ENCODE measurements around the gene ZNF544.

Gene ZNF544

DNA sequence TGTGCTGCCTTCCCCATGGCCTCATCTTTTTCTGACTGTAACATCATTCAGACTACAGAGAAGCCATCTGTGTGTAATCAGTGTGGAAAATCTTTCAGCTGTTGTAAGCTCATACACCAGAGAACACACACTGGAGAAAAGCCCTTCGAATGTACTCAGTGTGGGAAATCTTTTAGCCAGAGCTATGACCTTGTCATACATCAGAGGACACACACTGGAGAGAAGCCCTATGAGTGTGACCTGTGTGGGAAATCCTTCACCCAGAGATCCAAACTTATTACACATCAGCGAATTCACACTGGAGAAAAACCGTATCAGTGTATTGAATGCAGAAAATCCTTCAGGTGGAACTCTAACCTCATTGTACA lies 32.9 kb downstream of the ZNF544 start:
- H3K9ac ChIP-seq (ENCODE audit: low read length), result no peak overlapping the region
- no peak overlapping the region for H4K5ac ChIP-seq (ENCODE audit: low read length)
- peak overlapping the region; percentile 40 for H3K4me3 ChIP-seq (ENCODE audit: low read length)
- no peaks in the 10 kb centered on the region for H3K79me2 ChIP-seq (ENCODE audit: control insufficient read depth, insufficient read depth, low read length)
- no peak overlapping the region for H2BK120ac ChIP-seq (ENCODE audit: low read depth, low read length)
- H3K27ac ChIP-seq (ENCODE audit: low read depth, low read length), result no peak overlapping the region
- no peak overlapping the region for H3K4me2 ChIP-seq (ENCODE audit: low read length)
- H2AK5ac ChIP-seq (ENCODE audit: low read length), result no peak overlapping the region
- peak; percentile 57 for DNase-seq
- no peak overlapping the region for H3K56ac ChIP-seq (ENCODE audit: low read length)
- H3K4me1 ChIP-seq (ENCODE audit: control insufficient read depth, low read depth, low read length), result no peaks in the 10 kb centered on the region
- no peak overlapping the region for H2BK5ac ChIP-seq (ENCODE audit: low read length)
- no peak overlapping the region for H3K4ac ChIP-seq (ENCODE audit: low read depth, low read length)
- no CpG with 5 or more reads among the region's 3 CpGs for WGBS (ENCODE audit: extremely low coverage, insufficient coverage, low lambda C conversion rate)
- H3K27me3 ChIP-seq (ENCODE audit: insufficient read depth, low read length, poor library complexity), result no peaks in the 10 kb centered on the region
- H3K18ac ChIP-seq (ENCODE audit: low read length), result no peak overlapping the region
- H4K8ac ChIP-seq (ENCODE audit: low read depth, low read length), result no peak overlapping the region
- H3K23ac ChIP-seq (ENCODE audit: low read length), result no peak overlapping the region
- H3K79me1 ChIP-seq (ENCODE audit: low read length), result no peaks in the 10 kb centered on the region
- peaks cover 39% of the 10 kb centered on the region for H3K36me3 ChIP-seq (ENCODE audit: control insufficient read depth, insufficient read depth, low read length)
- no peak overlapping the region for H2BK15ac ChIP-seq (replicated peaks; ENCODE audit: low read depth)

DNA sequence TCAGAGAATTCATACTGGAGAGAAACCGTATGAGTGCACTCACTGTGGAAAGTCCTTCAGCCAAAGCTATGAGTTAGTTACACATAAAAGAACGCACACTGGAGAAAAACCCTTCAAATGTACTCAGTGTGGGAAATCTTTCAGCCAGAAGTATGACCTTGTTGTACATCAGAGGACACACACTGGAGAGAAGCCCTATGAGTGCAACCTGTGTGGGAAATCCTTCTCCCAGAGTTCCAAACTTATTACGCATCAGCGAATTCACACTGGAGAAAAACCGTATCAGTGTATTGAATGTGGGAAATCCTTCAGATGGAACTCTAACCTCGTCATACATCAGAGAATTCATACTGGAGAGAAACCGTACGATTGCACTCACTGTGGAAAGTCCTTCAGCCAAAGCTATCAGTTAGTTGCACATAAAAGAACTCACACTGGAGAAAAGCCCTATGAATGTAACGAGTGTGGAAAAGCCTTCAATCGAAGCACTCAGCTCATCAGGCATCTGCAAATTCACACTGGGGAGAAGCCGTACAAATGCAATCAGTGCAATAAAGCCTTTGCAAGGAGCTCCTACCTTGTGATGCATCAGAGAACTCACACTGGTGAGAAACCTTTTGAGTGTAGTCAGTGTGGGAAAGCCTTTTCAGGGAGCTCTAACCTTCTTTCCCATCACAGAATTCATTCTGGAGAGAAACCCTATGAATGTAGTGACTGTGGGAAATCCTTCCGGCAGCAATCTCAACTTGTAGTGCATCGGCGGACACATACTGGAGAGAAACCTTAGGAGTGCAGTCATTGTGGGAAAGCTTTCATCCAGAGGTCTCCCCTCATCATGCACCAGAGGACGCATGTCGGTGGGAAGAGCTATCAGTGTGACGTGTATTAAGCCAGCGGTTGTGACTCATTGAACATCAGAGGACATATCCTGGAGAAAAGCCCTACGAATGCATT lies 33.5 kb downstream of the ZNF544 start:
- Histone ChIP-seq H3K27ac (ENCODE audit: low read depth, low read length) (no peak overlapping the region), H3K4ac (ENCODE audit: low read depth, low read length) (no peak overlapping the region), H3K9ac (ENCODE audit: low read length) (no peak overlapping the region), H3K18ac (ENCODE audit: low read length) (no peak overlapping the region), H2BK15ac (replicated peaks; ENCODE audit: low read depth) (no peak overlapping the region), H2BK120ac (ENCODE audit: low read depth, low read length) (no peak overlapping the region), H3K56ac (ENCODE audit: low read length) (no peak overlapping the region), H3K4me1 (ENCODE audit: control insufficient read depth, low read depth, low read length) (no peaks in the 10 kb centered on the region), H3K4me3 (ENCODE audit: low read length) (peak overlapping the region; percentile 67), H3K79me1 (ENCODE audit: low read length) (no peaks in the 10 kb centered on the region), H3K79me2 (ENCODE audit: control insufficient read depth, insufficient read depth, low read length) (no peaks in the 10 kb centered on the region), H2AK5ac (ENCODE audit: low read length) (no peak overlapping the region), H3K23ac (ENCODE audit: low read length) (no peak overlapping the region), H4K5ac (ENCODE audit: low read length) (no peak overlapping the region), H3K4me2 (ENCODE audit: low read length) (no peak overlapping the region), H2BK5ac (ENCODE audit: low read length) (no peak overlapping the region), H4K8ac (ENCODE audit: low read depth, low read length) (no peak overlapping the region), H3K36me3 (ENCODE audit: control insufficient read depth, insufficient read depth, low read length) (peaks cover 37% of the 10 kb centered on the region), H3K27me3 (ENCODE audit: insufficient read depth, low read length, poor library complexity) (no peaks in the 10 kb centered on the region)
- no CpG with 5 or more reads among the region's 19 CpGs for WGBS (ENCODE audit: extremely low coverage, insufficient coverage, low lambda C conversion rate)
- DNase-seq, result peak; percentile 65

DNA sequence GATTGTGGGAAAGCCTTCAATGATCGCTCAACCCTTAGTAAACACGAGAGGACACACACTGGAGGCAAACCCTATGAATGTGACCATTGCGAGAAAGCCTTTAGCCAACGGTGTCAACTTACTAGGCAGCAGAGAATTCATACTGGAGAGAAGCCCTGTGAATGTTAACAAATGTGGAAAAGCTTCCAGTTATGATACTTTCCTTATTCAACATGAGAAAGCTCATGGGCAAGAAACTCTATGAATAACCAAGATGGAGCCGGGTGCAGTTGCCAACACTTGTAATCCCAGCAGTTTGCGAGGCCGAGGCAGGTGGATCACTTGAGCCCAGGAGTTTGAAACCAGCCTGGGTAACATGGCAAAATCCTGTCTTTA lies 34.2 kb downstream of the ZNF544 start:
- Histone ChIP-seq H3K9ac (ENCODE audit: low read length) (no peak overlapping the region), H3K79me1 (ENCODE audit: low read length) (no peaks in the 10 kb centered on the region), H3K23ac (ENCODE audit: low read length) (no peak overlapping the region), H4K5ac (ENCODE audit: low read length) (no peak overlapping the region), H3K36me3 (ENCODE audit: control insufficient read depth, insufficient read depth, low read length) (peaks cover 33% of the 10 kb centered on the region), H2BK120ac (ENCODE audit: low read depth, low read length) (no peak overlapping the region), H3K27ac (ENCODE audit: low read depth, low read length) (no peak overlapping the region), H2BK5ac (ENCODE audit: low read length) (no peak overlapping the region), H3K4me2 (ENCODE audit: low read length) (no peak overlapping the region), H4K8ac (ENCODE audit: low read depth, low read length) (no peak overlapping the region), H3K4ac (ENCODE audit: low read depth, low read length) (no peak overlapping the region), H2BK15ac (replicated peaks; ENCODE audit: low read depth) (no peak overlapping the region), H3K27me3 (ENCODE audit: insufficient read depth, low read length, poor library complexity) (no peaks in the 10 kb centered on the region), H2AK5ac (ENCODE audit: low read length) (no peak overlapping the region), H3K79me2 (ENCODE audit: control insufficient read depth, insufficient read depth, low read length) (no peaks in the 10 kb centered on the region), H3K56ac (ENCODE audit: low read length) (no peak overlapping the region), H3K4me3 (ENCODE audit: low read length) (peak overlapping the region; percentile 67), H3K18ac (ENCODE audit: low read length) (no peak overlapping the region), H3K4me1 (ENCODE audit: control insufficient read depth, low read depth, low read length) (no peaks in the 10 kb centered on the region)
- no peak for DNase-seq
- no CpG with 5 or more reads among the region's 7 CpGs for WGBS (ENCODE audit: extremely low coverage, insufficient coverage, low lambda C conversion rate)

DNA sequence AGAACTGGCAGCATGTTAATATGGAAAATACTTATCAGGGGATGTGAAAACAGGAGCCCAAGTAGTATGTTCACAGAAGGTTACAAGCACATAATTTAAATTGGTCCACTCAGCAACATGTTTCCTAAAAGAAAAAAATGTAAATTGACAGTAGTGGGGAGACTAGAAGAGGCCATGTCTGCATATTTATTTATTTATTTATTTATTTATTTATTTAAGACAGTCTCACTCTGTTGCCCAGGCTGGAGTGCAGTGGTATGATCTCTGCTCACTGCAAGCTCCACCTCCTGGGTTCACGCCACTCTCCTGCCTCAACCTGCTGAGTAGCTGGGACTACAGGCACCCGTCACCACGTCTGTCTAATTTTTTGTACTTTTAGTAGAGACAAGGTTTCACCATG lies 36.4 kb downstream of the ZNF544 start:
- Histone ChIP-seq H2AK5ac (ENCODE audit: low read length) (no peak overlapping the region), H4K5ac (ENCODE audit: low read length) (no peak overlapping the region), H3K79me2 (ENCODE audit: control insufficient read depth, insufficient read depth, low read length) (no peaks in the 10 kb centered on the region), H2BK5ac (ENCODE audit: low read length) (no peak overlapping the region), H2BK120ac (ENCODE audit: low read depth, low read length) (no peak overlapping the region), H3K23ac (ENCODE audit: low read length) (no peak overlapping the region), H3K4me3 (ENCODE audit: low read length) (peak overlapping the region; percentile 3), H3K4ac (ENCODE audit: low read depth, low read length) (no peak overlapping the region), H3K27me3 (ENCODE audit: insufficient read depth, low read length, poor library complexity) (no peaks in the 10 kb centered on the region), H4K8ac (ENCODE audit: low read depth, low read length) (no peak overlapping the region), H3K18ac (ENCODE audit: low read length) (no peak overlapping the region), H3K4me1 (ENCODE audit: control insufficient read depth, low read depth, low read length) (no peaks in the 10 kb centered on the region), H3K4me2 (ENCODE audit: low read length) (no peak overlapping the region), H3K36me3 (ENCODE audit: control insufficient read depth, insufficient read depth, low read length) (peaks cover 20% of the 10 kb centered on the region), H3K9ac (ENCODE audit: low read length) (no peak overlapping the region), H3K56ac (ENCODE audit: low read length) (no peak overlapping the region), H2BK15ac (replicated peaks; ENCODE audit: low read depth) (no peak overlapping the region), H3K79me1 (ENCODE audit: low read length) (no peaks in the 10 kb centered on the region), H3K27ac (ENCODE audit: low read depth, low read length) (no peak overlapping the region)
- WGBS (ENCODE audit: extremely low coverage, insufficient coverage, low lambda C conversion rate), result no CpG with 5 or more reads among the region's 3 CpGs
- DNase-seq, result no peak

DNA sequence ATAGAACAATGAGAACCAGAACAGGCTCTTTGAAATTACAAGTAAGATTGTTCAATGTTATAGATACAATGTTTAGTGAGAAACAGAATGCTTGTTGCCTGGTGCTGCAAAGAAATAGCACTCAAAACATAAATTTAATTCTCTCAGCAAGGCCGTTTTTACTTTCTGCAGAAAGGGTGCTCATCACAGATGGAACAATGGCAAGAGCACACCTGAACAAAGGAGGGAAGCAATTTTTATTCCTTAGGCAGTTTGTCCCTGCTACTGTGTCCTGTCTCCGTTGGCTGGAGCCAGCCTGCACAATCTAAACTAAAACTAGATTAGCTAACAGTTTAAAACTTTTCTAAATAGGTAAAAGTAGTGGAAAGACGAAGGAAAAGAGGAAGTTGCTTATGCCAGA lies 39.6 kb downstream of the ZNF544 start:
- Histone ChIP-seq H4K5ac (ENCODE audit: low read length) (no peak overlapping the region), H3K18ac (ENCODE audit: low read length) (no peak overlapping the region), H3K23ac (ENCODE audit: low read length) (no peak overlapping the region), H3K79me1 (ENCODE audit: low read length) (no peaks in the 10 kb centered on the region), H3K9ac (ENCODE audit: low read length) (no peak overlapping the region), H2AK5ac (ENCODE audit: low read length) (no peak overlapping the region), H3K27me3 (ENCODE audit: insufficient read depth, low read length, poor library complexity) (no peaks in the 10 kb centered on the region), H2BK15ac (replicated peaks; ENCODE audit: low read depth) (no peak overlapping the region), H4K8ac (ENCODE audit: low read depth, low read length) (no peak overlapping the region), H3K56ac (ENCODE audit: low read length) (no peak overlapping the region), H3K4ac (ENCODE audit: low read depth, low read length) (no peak overlapping the region), H2BK120ac (ENCODE audit: low read depth, low read length) (no peak overlapping the region), H3K27ac (ENCODE audit: low read depth, low read length) (no peak overlapping the region), H3K4me3 (ENCODE audit: low read length) (no peak overlapping the region), H3K4me1 (ENCODE audit: control insufficient read depth, low read depth, low read length) (no peaks in the 10 kb centered on the region), H3K36me3 (ENCODE audit: control insufficient read depth, insufficient read depth, low read length) (peaks cover under 1% of the 10 kb centered on the region), H2BK5ac (ENCODE audit: low read length) (no peak overlapping the region), H3K4me2 (ENCODE audit: low read length) (no peak overlapping the region), H3K79me2 (ENCODE audit: control insufficient read depth, insufficient read depth, low read length) (no peaks in the 10 kb centered on the region)
- DNase-seq, result no peak
- WGBS (ENCODE audit: extremely low coverage, insufficient coverage, low lambda C conversion rate), result no CpG with 5 or more reads among the region's 3 CpGs

DNA sequence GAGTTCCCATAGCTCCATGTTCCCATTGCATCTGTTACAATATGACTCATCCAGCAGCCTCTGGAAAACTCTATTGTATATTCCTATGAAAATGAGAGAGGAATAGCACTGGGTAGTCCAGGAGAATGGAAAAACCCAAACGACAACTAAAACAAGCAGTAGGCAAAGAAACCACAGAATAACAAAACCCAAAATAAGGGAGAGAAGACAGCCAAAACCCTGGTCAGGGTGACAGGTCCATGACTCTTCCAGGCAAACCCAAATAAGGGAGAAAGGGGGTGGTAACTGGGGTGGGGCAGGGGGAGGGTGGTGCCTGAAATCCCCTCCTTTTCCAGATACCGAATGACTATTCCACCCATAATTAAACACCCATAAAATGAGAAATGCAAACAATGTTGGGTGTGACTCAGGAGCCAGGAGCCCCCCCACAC lies 46.1 kb downstream of the ZNF544 start:
- Histone ChIP-seq H4K5ac (ENCODE audit: low read length) (no peak overlapping the region), H3K79me1 (ENCODE audit: low read length) (no peaks in the 10 kb centered on the region), H3K23ac (ENCODE audit: low read length) (no peak overlapping the region), H2BK5ac (ENCODE audit: low read length) (no peak overlapping the region), H3K27ac (ENCODE audit: low read depth, low read length) (no peak overlapping the region), H3K4me3 (ENCODE audit: low read length) (no peak overlapping the region), H3K4me1 (ENCODE audit: control insufficient read depth, low read depth, low read length) (no peaks in the 10 kb centered on the region), H2BK120ac (ENCODE audit: low read depth, low read length) (no peak overlapping the region), H3K36me3 (ENCODE audit: control insufficient read depth, insufficient read depth, low read length) (no peaks in the 10 kb centered on the region), H3K56ac (ENCODE audit: low read length) (no peak overlapping the region), H2BK15ac (replicated peaks; ENCODE audit: low read depth) (no peak overlapping the region), H3K9ac (ENCODE audit: low read length) (no peak overlapping the region), H4K8ac (ENCODE audit: low read depth, low read length) (no peak overlapping the region), H3K27me3 (ENCODE audit: insufficient read depth, low read length, poor library complexity) (no peaks in the 10 kb centered on the region), H2AK5ac (ENCODE audit: low read length) (no peak overlapping the region), H3K4me2 (ENCODE audit: low read length) (no peak overlapping the region), H3K18ac (ENCODE audit: low read length) (no peak overlapping the region), H3K4ac (ENCODE audit: low read depth, low read length) (no peak overlapping the region), H3K79me2 (ENCODE audit: control insufficient read depth, insufficient read depth, low read length) (peaks cover 6% of the 10 kb centered on the region)
- no peak for DNase-seq
- no CpG with 5 or more reads among the region's 2 CpGs for WGBS (ENCODE audit: extremely low coverage, insufficient coverage, low lambda C conversion rate)

Data from mesendoderm (in vitro differentiated cells).